ENCODE measurements around the gene MBP.
A peak's percentile ranks its signal among the peaks of the same experiment; 100 is the strongest.

The MBP gene

DNA sequence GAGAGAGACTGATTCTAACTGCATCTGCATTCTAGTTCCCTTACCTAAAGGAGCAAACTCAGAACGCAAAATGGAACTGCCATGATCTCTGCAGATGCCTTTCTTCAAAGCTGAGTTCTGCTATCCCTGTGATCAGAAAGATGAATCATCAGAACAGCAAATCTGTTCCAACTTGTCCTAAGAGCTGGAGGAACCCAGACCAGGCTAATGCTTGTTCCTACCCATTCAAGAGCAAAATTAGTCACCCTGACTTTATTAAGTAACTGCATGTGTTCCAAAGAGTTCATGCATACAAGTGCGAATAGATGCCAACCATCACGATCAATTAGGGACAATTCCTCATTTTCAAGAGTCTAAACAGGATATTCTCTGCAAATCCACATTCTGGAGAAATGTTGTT, 46.5 kb downstream of the MBP start:
- no peak overlapping the region for H3K4me3 ChIP-seq (ENCODE audit: low read depth in 1 of 2, low read length in 1 of 2)
- TF ChIP-seq, protein P1, sequence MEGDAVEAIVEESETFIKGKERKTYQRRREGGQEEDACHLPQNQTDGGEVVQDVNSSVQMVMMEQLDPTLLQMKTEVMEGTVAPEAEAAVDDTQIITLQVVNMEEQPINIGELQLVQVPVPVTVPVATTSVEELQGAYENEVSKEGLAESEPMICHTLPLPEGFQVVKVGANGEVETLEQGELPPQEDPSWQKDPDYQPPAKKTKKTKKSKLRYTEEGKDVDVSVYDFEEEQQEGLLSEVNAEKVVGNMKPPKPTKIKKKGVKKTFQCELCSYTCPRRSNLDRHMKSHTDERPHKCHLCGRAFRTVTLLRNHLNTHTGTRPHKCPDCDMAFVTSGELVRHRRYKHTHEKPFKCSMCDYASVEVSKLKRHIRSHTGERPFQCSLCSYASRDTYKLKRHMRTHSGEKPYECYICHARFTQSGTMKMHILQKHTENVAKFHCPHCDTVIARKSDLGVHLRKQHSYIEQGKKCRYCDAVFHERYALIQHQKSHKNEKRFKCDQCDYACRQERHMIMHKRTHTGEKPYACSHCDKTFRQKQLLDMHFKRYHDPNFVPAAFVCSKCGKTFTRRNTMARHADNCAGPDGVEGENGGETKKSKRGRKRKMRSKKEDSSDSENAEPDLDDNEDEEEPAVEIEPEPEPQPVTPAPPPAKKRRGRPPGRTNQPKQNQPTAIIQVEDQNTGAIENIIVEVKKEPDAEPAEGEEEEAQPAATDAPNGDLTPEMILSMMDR (IDR thresholded peaks at IDR 0.05): no peak
- no peaks in the 10 kb centered on the region for H3K27me3 ChIP-seq
- no peaks in the 10 kb centered on the region for H3K9me3 ChIP-seq
- peaks cover 61 to 69% of the 10 kb centered on the region in 2 experiments for H3K4me1 ChIP-seq (ENCODE audit: control insufficient read depth in 1 of 2, insufficient read depth in 1 of 2, low read depth in 1 of 2, low read length in 1 of 2)
- H3K27ac ChIP-seq: peak overlapping the region; percentile 99
- peaks cover 51% of the 10 kb centered on the region for H3K36me3 ChIP-seq

DNA sequence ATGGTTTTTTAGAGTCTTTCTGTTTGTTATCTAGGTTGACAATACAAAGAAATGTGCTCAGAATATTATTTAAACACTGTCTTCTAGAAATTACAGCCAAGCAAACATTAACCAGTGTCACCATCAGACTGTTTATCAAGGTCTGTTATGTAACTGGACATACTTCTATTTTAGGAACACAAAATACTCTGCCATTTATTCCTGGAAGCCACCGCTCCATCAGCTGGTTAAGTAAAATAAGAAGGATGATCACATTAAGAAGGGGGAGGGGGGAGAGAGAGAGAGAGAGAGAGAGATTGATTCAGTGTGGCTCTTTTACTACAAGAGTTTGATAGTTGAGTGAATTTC, 47.9 kb downstream of the MBP start:
- Histone ChIP-seq H3K4me1 (ENCODE audit: control insufficient read depth in 1 of 2, insufficient read depth in 1 of 2, low read depth in 1 of 2, low read length in 1 of 2) (peaks cover 71 to 74% of the 10 kb centered on the region in 2 experiments), H3K4me3 (ENCODE audit: low read depth in 1 of 2, low read length in 1 of 2) (peak overlapping the region in 1 of 2 experiments; percentile 1)
- TF ChIP-seq, protein P1 (IDR thresholded peaks at IDR 0.05): no peak

DNA sequence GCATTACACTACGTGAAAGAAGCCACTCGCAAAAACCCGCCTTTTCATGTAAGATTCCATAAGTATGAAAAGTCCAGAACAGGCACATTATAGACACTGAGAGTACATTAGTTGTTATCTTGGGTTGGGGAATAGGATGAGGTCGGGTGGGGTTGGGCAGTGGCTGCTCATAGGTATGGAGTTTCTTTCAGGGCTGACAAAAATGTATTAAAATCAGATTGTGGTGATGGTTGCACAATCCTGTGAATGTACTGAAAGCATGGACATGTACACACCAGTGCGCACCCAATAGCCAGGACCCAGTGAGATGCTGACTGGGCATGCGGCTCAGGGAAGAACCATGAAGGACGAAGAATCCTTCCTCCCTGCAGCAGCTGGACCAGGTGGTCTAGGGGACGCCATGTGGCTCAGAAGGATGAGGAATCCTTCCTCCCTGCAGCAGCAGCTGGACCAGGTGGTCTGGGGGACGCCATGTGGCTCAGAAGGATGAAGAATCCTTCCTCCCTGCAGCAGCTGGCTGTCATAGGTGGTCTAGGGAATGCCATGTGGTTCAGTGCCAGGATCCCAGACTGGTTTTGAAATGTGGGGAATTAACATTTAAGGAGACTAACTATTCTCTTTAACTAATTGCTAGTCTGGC, 50.1 kb downstream of the MBP start:
- Histone ChIP-seq H3K27me3 (no peaks in the 10 kb centered on the region), H3K27ac (peak overlapping the region; percentile 99), H3K4me1 (ENCODE audit: control insufficient read depth in 1 of 2, insufficient read depth in 1 of 2, low read depth in 1 of 2, low read length in 1 of 2) (peaks cover 85 to 89% of the 10 kb centered on the region in 2 experiments), H3K9me3 (no peaks in the 10 kb centered on the region), H3K36me3 (peaks cover 36% of the 10 kb centered on the region), H3K4me3 (ENCODE audit: low read depth in 1 of 2, low read length in 1 of 2) (peak overlapping the region in 1 of 2 experiments; percentile 0)
- TF ChIP-seq, protein P1 (IDR thresholded peaks at IDR 0.05): no peak

More for the DNA sequence above, 47.9 kb downstream of the MBP start:
- peaks cover 40% of the 10 kb centered on the region for H3K36me3 ChIP-seq
- peak overlapping the region; percentile 99 for H3K27ac ChIP-seq
- H3K27me3 ChIP-seq: no peaks in the 10 kb centered on the region
- H3K9me3 ChIP-seq: no peaks in the 10 kb centered on the region

DNA sequence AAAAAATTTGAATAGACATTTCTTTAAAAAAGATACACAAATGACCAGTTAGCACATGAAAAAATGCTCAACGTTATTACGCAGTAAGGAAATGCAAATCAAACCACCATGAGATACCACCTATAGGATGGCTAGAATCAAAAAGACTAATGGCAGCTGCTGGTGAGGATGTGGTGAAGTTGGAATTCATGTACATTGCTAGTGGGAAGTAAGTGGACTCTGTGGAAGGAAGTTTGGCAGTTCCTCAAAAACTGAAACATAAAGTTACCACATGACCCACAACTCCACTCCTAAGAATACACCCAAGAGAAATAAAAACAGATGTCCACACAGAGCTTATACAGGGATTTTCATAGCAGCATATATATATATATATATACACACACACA, 51.2 kb downstream of the MBP start:
- peak overlapping the region; percentile 99 for H3K27ac ChIP-seq
- H3K4me3 ChIP-seq (ENCODE audit: low read depth in 1 of 2, low read length in 1 of 2): peak overlapping the region; percentile 12 to 31
- TF ChIP-seq, protein P1 (IDR thresholded peaks at IDR 0.05): no peak
- H3K27me3 ChIP-seq: no peaks in the 10 kb centered on the region
- H3K4me1 ChIP-seq (ENCODE audit: control insufficient read depth in 1 of 2, insufficient read depth in 1 of 2, low read depth in 1 of 2, low read length in 1 of 2): peaks cover 85 to 96% of the 10 kb centered on the region in 2 experiments
- H3K9me3 ChIP-seq: no peaks in the 10 kb centered on the region
- H3K36me3 ChIP-seq: peaks cover 32% of the 10 kb centered on the region

DNA sequence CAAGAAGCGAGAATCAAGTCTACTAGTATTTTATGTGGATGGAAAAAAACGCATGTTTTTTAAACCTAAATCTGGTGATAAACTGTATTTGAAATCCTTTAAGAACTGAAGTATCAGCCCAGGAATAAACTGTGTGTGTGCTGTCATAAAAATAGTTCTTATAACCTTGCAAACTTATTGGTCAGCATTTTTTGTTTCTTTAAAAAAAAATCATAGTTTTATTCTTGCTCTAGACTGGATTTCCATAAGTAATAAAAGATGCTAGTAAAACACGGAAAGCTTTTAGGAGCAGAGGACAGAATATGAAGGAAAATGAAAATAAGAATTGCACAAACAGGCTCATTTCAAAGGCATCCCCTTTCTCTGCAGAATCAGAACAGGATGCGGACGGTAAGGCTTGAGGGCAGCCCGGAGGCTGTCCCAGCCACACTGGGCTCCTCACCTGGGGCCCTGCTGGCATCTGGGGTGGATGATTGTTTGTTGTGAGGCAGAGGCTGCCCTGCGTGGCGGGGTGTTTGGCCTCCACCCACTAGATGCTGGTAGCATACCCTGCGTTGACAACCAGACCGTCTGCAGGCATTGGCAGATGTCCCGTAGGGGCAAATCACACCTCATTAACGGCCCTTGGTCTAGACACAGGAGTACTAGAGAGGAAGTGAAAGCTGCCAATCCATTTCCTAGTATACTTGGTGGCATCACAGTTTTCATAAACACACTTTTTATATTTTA, 52.5 kb downstream of the MBP start:
- peaks cover 39% of the 10 kb centered on the region for H3K36me3 ChIP-seq
- TF ChIP-seq, protein P1 (IDR thresholded peaks at IDR 0.05): no peak
- H3K4me1 ChIP-seq (ENCODE audit: control insufficient read depth in 1 of 2, insufficient read depth in 1 of 2, low read depth in 1 of 2, low read length in 1 of 2): peaks cover 72 to 92% of the 10 kb centered on the region in 2 experiments
- H3K27me3 ChIP-seq: no peaks in the 10 kb centered on the region
- H3K9me3 ChIP-seq: no peaks in the 10 kb centered on the region
- H3K4me3 ChIP-seq (ENCODE audit: low read depth in 1 of 2, low read length in 1 of 2): peak overlapping the region in 1 of 2 experiments; percentile 31
- H3K27ac ChIP-seq: peak overlapping the region; percentile 99

Data from neutrophil (primary cell).